GM21717 (cell line): ENCODE data around the gene AIPL1.

ENCODE experiments used
- ATAC-seq: cut with Tn5 transposase; IDR thresholded peaks from one replicate; pipeline ENCODE4 v1.9.1; 2021; ENCODE audit warnings: mild to moderate bottlenecking, moderate library complexity; ENCODE audit not compliant: unreplicated experiment

AIPL1 gene

GRCh38 chr17:6467567-6467966 is 32.6 kb upstream of the AIPL1 start:
- no peak for ATAC-seq

- no peak for ATAC-seq
These were observed 30.5 kb upstream of the AIPL1 start for GRCh38 chr17:6465206-6466003.

GRCh38 chr17:6464446-6465041 is 29.6 kb upstream of the AIPL1 start:
- no peak for ATAC-seq

- no peak for ATAC-seq
These were observed 28.9 kb upstream of the AIPL1 start for GRCh38 chr17:6463616-6464445.

- ATAC-seq, result no peak
These were observed 27.8 kb upstream of the AIPL1 start for GRCh38 chr17:6462692-6463091.

GRCh38 chr17:6461792-6462524 is 27.0 kb upstream of the AIPL1 start:
- ATAC-seq, result no peak

- ATAC-seq, result no peak
These were observed 26.3 kb upstream of the AIPL1 start for GRCh38 chr17:6461246-6461645.

GRCh38 chr17:6460531-6461161 is 25.7 kb upstream of the AIPL1 start:
- no peak for ATAC-seq

- no peak for ATAC-seq
These were observed 23.6 kb upstream of the AIPL1 start for GRCh38 chr17:6458460-6458950.

GRCh38 chr17:6457688-6458459 is 23.0 kb upstream of the AIPL1 start:
- no peak for ATAC-seq

GRCh38 chr17:6456914-6457687 is 22.2 kb upstream of the AIPL1 start:
- ATAC-seq, result no peak

- no peak for ATAC-seq
These were observed 21.4 kb upstream of the AIPL1 start for GRCh38 chr17:6456321-6456720.

GRCh38 chr17:6455321-6455705 is 20.4 kb upstream of the AIPL1 start:
- ATAC-seq, result no peak

- ATAC-seq, result no peak
These were observed 19.8 kb upstream of the AIPL1 start for GRCh38 chr17:6454495-6455320.

- no peak for ATAC-seq
These were observed 18.5 kb upstream of the AIPL1 start for GRCh38 chr17:6453279-6454024.

GRCh38 chr17:6452471-6453266 is 17.7 kb upstream of the AIPL1 start:
- no peak for ATAC-seq
